Activated CD4-positive, CD25-positive, alpha-beta regulatory T cell (primary cell): Measurements from ENCODE around the gene WIPF3.
"Not testable (repeated sequence)": the region's sequence is repeated elsewhere in the genome, so short reads cannot be mapped to it uniquely, and the experiment has no call there.

Experiments used
- DNase-seq, 4 experiments: peaks; one replicate each; lab custom pipeline; 2025; lab: John Stamatoyannopoulos, UW

Gene WIPF3

GRCh38 chr7:29955075-29955792 lies 148.9 kb downstream of the WIPF3 start:
- no peak for DNase-seq

- DNase-seq, result no peak
These were observed 149.6 kb downstream of the WIPF3 start for GRCh38 chr7:29955799-29956486.

- no peak for DNase-seq
These were observed 150.2 kb downstream of the WIPF3 start for GRCh38 chr7:29956487-29956836.

- DNase-seq, result no peak
These were observed 151.4 kb downstream of the WIPF3 start for GRCh38 chr7:29957521-29958310.

GRCh38 chr7:29958667-29959358 lies 152.5 kb downstream of the WIPF3 start:
- DNase-seq, result no peak

GRCh38 chr7:29961611-29962010 lies 155.3 kb downstream of the WIPF3 start:
- not testable (repeated sequence) for DNase-seq

- DNase-seq, result no peak
These were observed 155.7 kb downstream of the WIPF3 start for GRCh38 chr7:29962035-29962434.

- DNase-seq, result no peak
These were observed 158.7 kb downstream of the WIPF3 start for GRCh38 chr7:29965030-29965429.
